ENCODE data around the gene LANCL3.
"Not testable (repeated sequence)": the region's sequence is repeated elsewhere in the genome, so short reads cannot be mapped to it uniquely, and the experiment has no call there.

The LANCL3 gene

GRCh38 chrX:37609727-37610126 lies 38.3 kb downstream of the LANCL3 start:
- in situ Hi-C loops (cut with MboI; ENCODE audit: low sequenced_read_pairs): no loop called here

- in situ Hi-C loops (cut with MboI; ENCODE audit: low sequenced_read_pairs): no loop called here
Observed at GRCh38 chrX:37613933-37614332, 42.5 kb downstream of the LANCL3 start.

GRCh38 chrX:37627602-37628001 lies 56.1 kb downstream of the LANCL3 start:
- in situ Hi-C loops (cut with MboI; ENCODE audit: low sequenced_read_pairs): no loop called here

GRCh38 chrX:37638047-37638446 lies 66.6 kb downstream of the LANCL3 start:
- in situ Hi-C loops (cut with MboI; ENCODE audit: low sequenced_read_pairs): no loop called here

- in situ Hi-C loops (cut with MboI; ENCODE audit: low sequenced_read_pairs): no loop called here
Observed at GRCh38 chrX:37640142-37640541, 68.7 kb downstream of the LANCL3 start.

GRCh38 chrX:37641859-37642258 lies 70.4 kb downstream of the LANCL3 start:
- in situ Hi-C loops (cut with MboI; ENCODE audit: low sequenced_read_pairs): no loop called here

GRCh38 chrX:37644381-37645305 lies 73.2 kb downstream of the LANCL3 start:
- in situ Hi-C loops (cut with MboI; ENCODE audit: low sequenced_read_pairs): no loop called here

- in situ Hi-C loops (cut with MboI; ENCODE audit: low sequenced_read_pairs): no loop called here
Observed at GRCh38 chrX:37646254-37646653, 74.8 kb downstream of the LANCL3 start.

GRCh38 chrX:37650879-37651278 lies 79.4 kb downstream of the LANCL3 start:
- in situ Hi-C loops (cut with MboI; ENCODE audit: low sequenced_read_pairs): not testable (repeated sequence)

GRCh38 chrX:37651921-37652452 lies 80.5 kb downstream of the LANCL3 start:
- in situ Hi-C loops (cut with MboI; ENCODE audit: low sequenced_read_pairs): no loop called here

GRCh38 chrX:37652589-37653231 lies 81.2 kb downstream of the LANCL3 start:
- in situ Hi-C loops (cut with MboI; ENCODE audit: low sequenced_read_pairs): no loop called here

GRCh38 chrX:37653397-37654085 lies 82.1 kb downstream of the LANCL3 start:
- in situ Hi-C loops (cut with MboI; ENCODE audit: low sequenced_read_pairs): no loop called here

- in situ Hi-C loops (cut with MboI; ENCODE audit: low sequenced_read_pairs): no loop called here
Observed at GRCh38 chrX:37658343-37659030, 87.0 kb downstream of the LANCL3 start.

- in situ Hi-C loops (cut with MboI; ENCODE audit: low sequenced_read_pairs): no loop called here
Observed at GRCh38 chrX:37659047-37659446, 87.6 kb downstream of the LANCL3 start.

GRCh38 chrX:37662181-37662580 lies 90.7 kb downstream of the LANCL3 start:
- in situ Hi-C loops (cut with MboI; ENCODE audit: low sequenced_read_pairs): no loop called here

- in situ Hi-C loops (cut with MboI; ENCODE audit: low sequenced_read_pairs): no loop called here
Observed at GRCh38 chrX:37666516-37666915, 95.1 kb downstream of the LANCL3 start.

- in situ Hi-C loops (cut with MboI; ENCODE audit: low sequenced_read_pairs): no loop called here
Observed at GRCh38 chrX:37667141-37667540, 95.7 kb downstream of the LANCL3 start.

GRCh38 chrX:37672563-37672962 lies 101.1 kb downstream of the LANCL3 start:
- in situ Hi-C loops (cut with MboI; ENCODE audit: low sequenced_read_pairs): no loop called here

- in situ Hi-C loops (cut with MboI; ENCODE audit: low sequenced_read_pairs): no loop called here
Observed at GRCh38 chrX:37676811-37677210, 105.3 kb downstream of the LANCL3 start.

- in situ Hi-C loops (cut with MboI; ENCODE audit: low sequenced_read_pairs): no loop called here
Observed at GRCh38 chrX:37677243-37677642, 105.8 kb downstream of the LANCL3 start.

GRCh38 chrX:37677765-37678164 lies 106.3 kb downstream of the LANCL3 start:
- in situ Hi-C loops (cut with MboI; ENCODE audit: low sequenced_read_pairs): no loop called here
